CD4-positive, CD25-positive, alpha-beta regulatory T cell (primary cell): ENCODE measurements around the gene SDK1. TPM values are rescaled to one million over a fixed set of nuclear protein-coding genes. Genes with fewer than 3 reads are reported as not detected.

Experiments
- ATAC-seq, 2 donors: fragments of 150-1000 bp; cut with Tn5 transposase; one replicate each; pipeline ENCODE4 v1.10.0; 2021; ENCODE audit warnings: low read depth in 2 of 2, moderate number of reproducible peaks in 2 of 2, moderate library complexity in 1 of 2
- DNase-seq, 3 donors: peaks; one replicate each; pipeline versions ENCODE4 v3.0.0 to v3.0.0-alpha.2; 2012 to 2022; ENCODE audit warnings: mixed read lengths in 1 of 3
- H3K27ac ChIP-seq: one replicate; pipeline ENCODE4 v1.7.0; 2013; ENCODE audit warnings: mild to moderate bottlenecking, low read length; ENCODE audit not compliant: insufficient read depth, poor library complexity, severe bottlenecking
- H3K27me3 ChIP-seq: one replicate; pipeline ENCODE4 v1.7.0; 2013; ENCODE audit warnings: low read length; ENCODE audit not compliant: control insufficient read depth, insufficient read depth
- H3K36me3 ChIP-seq: one replicate; pipeline ENCODE4 v1.7.0; 2013; ENCODE audit warnings: mild to moderate bottlenecking, low read length, moderate library complexity; ENCODE audit not compliant: control insufficient read depth, insufficient read depth
- H3K4me1 ChIP-seq: 2 replicates; pipeline ENCODE4 v1.7.0; 2013; ENCODE audit warnings: mild to moderate bottlenecking, low read length; ENCODE audit not compliant: insufficient read depth, control insufficient read depth, poor library complexity, severe bottlenecking
- H3K4me3 ChIP-seq: one replicate; pipeline ENCODE4 v1.7.0; 2013; ENCODE audit warnings: low read depth, mild to moderate bottlenecking, low read length, moderate library complexity
- H3K9me3 ChIP-seq, 2 experiments: 1 replicate in 1 of 2; 2 replicates in 1 of 2; pipeline ENCODE4 v1.7.0; 2013; ENCODE audit warnings: low read length in 2 of 2, mild to moderate bottlenecking in 1 of 2, moderate library complexity in 1 of 2; ENCODE audit not compliant: control insufficient read depth in 2 of 2
- H3K27ac Mint-ChIP-seq, 3 donors: one replicate each; pipeline ENCODE4 v1.8.0; 2020 to 2022; ENCODE audit warnings: mild to moderate bottlenecking in 3 of 3, mixed read lengths in 3 of 3, moderate library complexity in 2 of 3
- H3K27me3 Mint-ChIP-seq: one replicate; pipeline ENCODE4 v1.8.0; 2022; ENCODE audit warnings: mild to moderate bottlenecking, mixed read lengths
- H3K36me3 Mint-ChIP-seq: one replicate; pipeline ENCODE4 v1.8.0; 2020; ENCODE audit warnings: mixed read lengths
- H3K4me1 Mint-ChIP-seq, 4 donors: one replicate each; pipeline ENCODE4 v1.8.0; 2020 to 2022; ENCODE audit warnings: mixed read lengths in 4 of 4, mild to moderate bottlenecking in 1 of 4
- H3K4me3 Mint-ChIP-seq, 4 donors: one replicate each; pipeline ENCODE4 v1.8.0; 2020 to 2022; ENCODE audit warnings: mild to moderate bottlenecking in 4 of 4, mixed read lengths in 4 of 4, moderate library complexity in 3 of 4
- H3K9me3 Mint-ChIP-seq, 7 donors: one replicate each; pipeline ENCODE4 v1.8.0; 2020 to 2022; ENCODE audit warnings: mixed read lengths in 7 of 7, mild to moderate bottlenecking in 3 of 7, moderate library complexity in 2 of 7
- polyA plus RNA-seq, 4 donors: library from polyadenylated mRNA; unstranded; fragments of 300-500 nt; fragmentation: Illumina TruSeq; gene quantifications; one replicate each; pipeline ENCODE4 v1.2.3, GENCODE V29; 2021
- total RNA-seq: library from RNA; stranded (reverse); gene quantifications from one replicate; pipeline ENCODE4 v1.2.3, GENCODE V29; 2022

SDK1 gene
- total and polyA plus RNA-seq, 5 donors from 2014 or later = 0.47 TPM; not detected in 4

- no peak overlapping the region for H3K4me3 Mint-ChIP-seq
- no peak overlapping the region for H3K27ac Mint-ChIP-seq
- H3K27me3 Mint-ChIP-seq = peaks cover 22% of the 10 kb centered on the region
- DNase-seq = no peak
- no peaks in the 10 kb centered on the region for H3K4me1 ChIP-seq
- no peak overlapping the region for H3K4me3 ChIP-seq
- no peaks in the 10 kb centered on the region for H3K27me3 ChIP-seq
- peaks cover 0 to 10% (median 0%) of the 10 kb centered on the region in 7 donors for H3K9me3 Mint-ChIP-seq
- no peak for ATAC-seq
- H3K9me3 ChIP-seq = peaks cover 2 to 3% of the 10 kb centered on the region in 2 experiments
- no peaks in the 10 kb centered on the region for H3K36me3 ChIP-seq
- H3K4me1 Mint-ChIP-seq = peaks cover 0 to 2% (median 0%) of the 10 kb centered on the region in 4 donors
- H3K27ac ChIP-seq = no peak overlapping the region
- no peaks in the 10 kb centered on the region for H3K36me3 Mint-ChIP-seq
These were observed 21.8 kb upstream of the SDK1 start for GRCh38 chr7:3279147-3279818.

DNA sequence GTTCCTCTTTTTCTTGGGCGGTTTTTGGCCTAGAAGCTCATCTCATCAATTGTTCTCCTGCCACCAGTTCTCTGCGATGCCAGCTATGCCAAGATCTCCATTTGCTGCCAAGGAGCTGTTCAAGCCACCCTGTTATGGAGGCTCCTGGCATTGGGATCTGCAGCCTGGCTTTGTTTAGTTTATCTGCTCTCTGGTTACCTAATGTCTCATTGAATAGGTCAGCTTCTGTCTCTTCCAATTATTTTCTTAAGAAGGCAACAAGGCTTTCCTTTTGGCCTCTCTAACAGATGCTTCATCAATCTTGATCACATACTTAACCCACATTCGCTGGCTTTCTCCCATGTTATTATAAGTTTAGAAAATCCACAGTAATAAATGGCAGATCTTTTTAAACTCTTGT is 20.6 kb upstream of the SDK1 start:
- Histone ChIP-seq H3K36me3 (no peaks in the 10 kb centered on the region), H3K4me3 (no peak overlapping the region), H3K9me3 (peaks cover 0 to 3% of the 10 kb centered on the region in 2 experiments), H3K27ac (no peak overlapping the region), H3K4me1 (no peaks in the 10 kb centered on the region), H3K27me3 (no peaks in the 10 kb centered on the region)
- H3K27ac Mint-ChIP-seq = no peak overlapping the region
- peaks cover 22% of the 10 kb centered on the region for H3K27me3 Mint-ChIP-seq
- H3K9me3 Mint-ChIP-seq = peaks cover 0 to 6% (median 0%) of the 10 kb centered on the region in 7 donors
- H3K4me3 Mint-ChIP-seq = no peak overlapping the region
- ATAC-seq (no peak), DNase-seq (no peak)
- no peaks in the 10 kb centered on the region for H3K36me3 Mint-ChIP-seq
- peaks cover 0 to 2% (median 0%) of the 10 kb centered on the region in 4 donors for H3K4me1 Mint-ChIP-seq

GRCh38 chr7:3280946-3281656 is 20.0 kb upstream of the SDK1 start:
- H3K27ac ChIP-seq = no peak overlapping the region
- H3K4me3 Mint-ChIP-seq = no peak overlapping the region
- peaks cover 0 to 6% (median 0%) of the 10 kb centered on the region in 7 donors for H3K9me3 Mint-ChIP-seq
- H3K36me3 ChIP-seq = no peaks in the 10 kb centered on the region
- no peaks in the 10 kb centered on the region for H3K27me3 ChIP-seq
- no peaks in the 10 kb centered on the region for H3K4me1 ChIP-seq
- DNase-seq (no peak), ATAC-seq (no peak)
- H3K4me1 Mint-ChIP-seq = peaks cover 0 to 2% (median 0%) of the 10 kb centered on the region in 4 donors
- peaks cover 22% of the 10 kb centered on the region for H3K27me3 Mint-ChIP-seq
- no peak overlapping the region for H3K4me3 ChIP-seq
- H3K27ac Mint-ChIP-seq = no peak overlapping the region
- no peaks in the 10 kb centered on the region for H3K36me3 Mint-ChIP-seq
- peaks cover 0 to 3% of the 10 kb centered on the region in 2 experiments for H3K9me3 ChIP-seq

DNA sequence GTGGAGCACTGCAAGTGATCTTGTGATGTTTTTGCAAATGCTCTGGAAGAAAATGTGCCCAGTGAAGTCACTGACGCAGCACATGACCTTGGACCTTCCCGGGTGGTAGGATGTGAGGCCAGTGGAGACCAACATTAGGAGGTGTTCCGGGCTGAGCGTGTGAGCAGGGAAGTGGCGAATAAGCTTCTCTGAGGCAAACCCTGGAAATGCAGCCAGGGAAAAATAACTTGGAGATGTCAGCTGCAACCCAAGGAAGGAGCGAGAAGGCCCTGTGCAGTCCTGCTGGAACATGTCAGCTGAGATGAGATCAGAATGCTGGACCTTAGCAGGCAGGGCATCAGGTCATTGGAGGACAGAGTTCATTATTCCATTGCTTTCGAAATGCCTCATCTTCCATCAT is 18.6 kb upstream of the SDK1 start:
- H3K4me3 Mint-ChIP-seq = no peak overlapping the region
- Histone ChIP-seq H3K27ac (no peak overlapping the region), H3K9me3 (peaks cover 0 to 3% of the 10 kb centered on the region in 2 experiments), H3K4me3 (no peak overlapping the region), H3K4me1 (no peaks in the 10 kb centered on the region), H3K36me3 (no peaks in the 10 kb centered on the region), H3K27me3 (no peaks in the 10 kb centered on the region)
- H3K36me3 Mint-ChIP-seq = no peaks in the 10 kb centered on the region
- peaks cover 0 to 2% (median 0%) of the 10 kb centered on the region in 4 donors for H3K4me1 Mint-ChIP-seq
- peaks cover 0 to 5% (median 0%) of the 10 kb centered on the region in 7 donors for H3K9me3 Mint-ChIP-seq
- DNase-seq (no peak), ATAC-seq (no peak)
- H3K27me3 Mint-ChIP-seq = peaks cover 22% of the 10 kb centered on the region
- H3K27ac Mint-ChIP-seq = no peak overlapping the region

DNA sequence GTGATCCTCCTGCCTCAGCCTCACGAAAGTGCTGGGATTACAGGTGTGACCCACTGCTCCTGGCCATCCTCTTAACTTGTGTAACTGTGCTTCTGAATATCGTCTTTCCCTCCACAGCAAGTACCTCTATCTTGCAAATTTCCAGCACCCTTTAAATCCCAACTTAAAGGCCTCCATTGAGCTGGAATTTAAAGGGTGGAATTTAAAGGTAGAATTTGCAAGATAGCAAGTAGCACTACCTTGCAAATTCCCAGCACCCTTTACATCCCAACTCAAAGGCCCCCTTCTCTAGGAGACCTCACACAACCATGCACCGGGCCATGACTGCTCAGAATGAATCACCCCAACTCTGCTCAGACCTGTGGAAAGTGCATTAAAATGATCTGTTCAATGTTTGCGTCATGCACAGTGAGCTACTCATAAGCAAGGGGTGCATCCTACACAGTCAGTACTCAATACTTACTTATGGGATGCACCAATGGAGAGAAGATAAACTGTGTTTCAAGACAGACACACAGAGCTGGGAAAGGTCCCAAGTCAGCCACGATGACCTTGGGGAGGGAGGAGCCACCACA is 17.8 kb upstream of the SDK1 start:
- Mint-ChIP-seq H3K27me3 (peaks cover 20% of the 10 kb centered on the region), H3K4me3 (no peak overlapping the region), H3K9me3 (peaks cover 0 to 2% (median 0%) of the 10 kb centered on the region in 7 donors), H3K4me1 (no peaks in the 10 kb centered on the region), H3K27ac (no peak overlapping the region), H3K36me3 (no peaks in the 10 kb centered on the region)
- no peak overlapping the region for H3K4me3 ChIP-seq
- no peaks in the 10 kb centered on the region for H3K36me3 ChIP-seq
- no peaks in the 10 kb centered on the region for H3K4me1 ChIP-seq
- no peak for ATAC-seq
- peaks cover 3% of the 10 kb centered on the region for H3K27me3 ChIP-seq
- no peak overlapping the region for H3K27ac ChIP-seq
- no peak for DNase-seq
- peaks cover 0 to 1% of the 10 kb centered on the region in 2 experiments for H3K9me3 ChIP-seq

DNA sequence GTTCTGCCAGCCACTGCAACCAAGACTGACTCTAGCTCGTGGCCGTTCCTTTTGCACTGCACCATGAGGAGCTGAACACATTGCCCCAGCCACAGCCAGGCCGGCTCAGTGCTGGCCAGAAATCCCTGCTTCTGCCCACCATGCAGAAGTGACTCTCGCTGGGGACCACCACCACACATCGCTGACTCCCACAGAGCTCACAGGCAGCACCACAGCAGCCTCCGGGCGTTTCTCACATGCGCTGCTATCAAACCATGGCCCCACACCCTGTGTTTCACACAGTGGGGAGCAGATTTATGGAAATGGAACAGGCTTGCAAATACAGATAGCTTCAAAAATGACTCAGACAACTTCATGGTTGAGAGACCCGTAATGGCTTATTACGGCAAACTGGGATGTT is 15.4 kb upstream of the SDK1 start:
- no peak for ATAC-seq
- peaks cover 3% of the 10 kb centered on the region for H3K27me3 Mint-ChIP-seq
- H3K36me3 Mint-ChIP-seq = no peaks in the 10 kb centered on the region
- Histone ChIP-seq H3K9me3 (peaks cover 0 to 3% of the 10 kb centered on the region in 2 experiments), H3K4me3 (no peak overlapping the region), H3K27ac (no peak overlapping the region), H3K36me3 (no peaks in the 10 kb centered on the region), H3K4me1 (no peaks in the 10 kb centered on the region), H3K27me3 (peaks cover 3% of the 10 kb centered on the region)
- peaks cover 0 to 2% (median 0%) of the 10 kb centered on the region in 7 donors for H3K9me3 Mint-ChIP-seq
- no peak overlapping the region for H3K4me3 Mint-ChIP-seq
- DNase-seq = no peak
- no peaks in the 10 kb centered on the region for H3K4me1 Mint-ChIP-seq
- no peak overlapping the region for H3K27ac Mint-ChIP-seq

DNA sequence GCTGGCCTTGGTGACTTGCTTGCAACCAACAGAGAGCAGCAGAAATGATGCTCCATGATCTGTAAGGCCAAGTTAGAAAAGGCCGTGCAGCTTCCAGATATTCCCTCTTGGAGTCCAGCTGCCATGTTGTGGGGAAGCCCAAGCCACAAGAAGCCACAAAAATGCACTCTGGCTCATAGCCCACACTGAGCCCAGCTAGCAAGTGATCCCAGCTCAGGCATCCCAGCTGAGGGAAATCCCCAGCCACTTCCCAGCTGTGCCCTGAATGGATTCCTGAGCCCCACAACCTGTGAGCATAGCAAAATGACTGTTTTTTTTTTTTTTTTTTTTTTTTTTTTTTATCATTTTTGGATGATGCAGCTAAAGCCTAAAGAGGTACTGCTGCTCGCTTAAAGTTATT is 11.1 kb upstream of the SDK1 start:
- no peak overlapping the region for H3K4me3 Mint-ChIP-seq
- Histone ChIP-seq H3K27me3 (peaks cover 5% of the 10 kb centered on the region), H3K27ac (no peak overlapping the region), H3K4me1 (no peaks in the 10 kb centered on the region), H3K4me3 (no peak overlapping the region), H3K36me3 (no peaks in the 10 kb centered on the region), H3K9me3 (peaks cover 0 to 3% of the 10 kb centered on the region in 2 experiments)
- H3K36me3 Mint-ChIP-seq = no peaks in the 10 kb centered on the region
- no peak overlapping the region for H3K27ac Mint-ChIP-seq
- no peaks in the 10 kb centered on the region for H3K4me1 Mint-ChIP-seq
- H3K27me3 Mint-ChIP-seq = peaks cover 14% of the 10 kb centered on the region
- peaks cover 0 to 3% (median 0%) of the 10 kb centered on the region in 7 donors for H3K9me3 Mint-ChIP-seq
- no peak for ATAC-seq
- DNase-seq = no peak
